Measurements from ENCODE around the gene NMRK2. TPM values are rescaled to one million over a fixed set of nuclear protein-coding genes. Genes with fewer than 3 reads are reported as not detected.

The NMRK2 gene
- total RNA-seq, 1 donor, result not detected

DNA sequence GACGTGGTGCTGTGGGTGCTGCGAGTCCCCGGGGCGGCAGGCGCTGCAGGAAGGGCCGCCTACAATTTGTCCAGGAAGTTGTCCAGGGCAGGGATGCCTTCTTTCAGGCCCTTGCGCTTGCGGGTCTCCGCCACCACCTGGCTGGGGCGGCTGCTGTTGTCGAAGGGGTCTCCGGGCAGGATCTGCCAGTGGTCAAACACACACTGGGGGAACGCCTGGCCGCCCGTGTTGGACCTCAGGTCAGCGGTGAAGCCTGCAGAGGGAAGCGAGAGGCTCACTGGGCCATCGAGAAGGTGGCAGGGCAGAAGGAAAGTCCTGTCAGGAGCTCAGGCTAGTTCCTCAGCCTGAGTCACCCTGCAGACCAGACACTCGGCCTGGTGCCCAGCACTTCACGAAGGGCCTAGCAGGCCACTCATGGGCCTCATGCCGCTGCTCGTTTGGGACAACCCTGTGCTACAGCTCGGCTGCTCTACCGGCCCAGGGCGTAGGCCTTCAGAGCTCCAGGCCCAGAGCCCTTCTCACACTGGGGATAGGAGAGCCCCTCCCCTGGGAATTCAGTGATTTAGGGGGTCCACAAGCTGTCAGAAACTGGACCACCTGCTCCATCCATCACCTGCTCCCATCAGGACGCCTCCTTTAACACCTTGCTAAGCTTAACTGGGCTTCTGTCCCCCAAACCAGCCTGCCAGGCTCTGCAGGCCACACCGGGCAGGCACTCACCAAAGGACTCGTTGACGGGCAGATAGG lies 43.8 kb downstream of the NMRK2 start:
- H3K4me3 ChIP-seq (ENCODE audit: low read depth, low read length), result no peak overlapping the region
- DNase-seq (ENCODE audit: low read depth), result no peak
- TF ChIP-seq, protein P1, sequence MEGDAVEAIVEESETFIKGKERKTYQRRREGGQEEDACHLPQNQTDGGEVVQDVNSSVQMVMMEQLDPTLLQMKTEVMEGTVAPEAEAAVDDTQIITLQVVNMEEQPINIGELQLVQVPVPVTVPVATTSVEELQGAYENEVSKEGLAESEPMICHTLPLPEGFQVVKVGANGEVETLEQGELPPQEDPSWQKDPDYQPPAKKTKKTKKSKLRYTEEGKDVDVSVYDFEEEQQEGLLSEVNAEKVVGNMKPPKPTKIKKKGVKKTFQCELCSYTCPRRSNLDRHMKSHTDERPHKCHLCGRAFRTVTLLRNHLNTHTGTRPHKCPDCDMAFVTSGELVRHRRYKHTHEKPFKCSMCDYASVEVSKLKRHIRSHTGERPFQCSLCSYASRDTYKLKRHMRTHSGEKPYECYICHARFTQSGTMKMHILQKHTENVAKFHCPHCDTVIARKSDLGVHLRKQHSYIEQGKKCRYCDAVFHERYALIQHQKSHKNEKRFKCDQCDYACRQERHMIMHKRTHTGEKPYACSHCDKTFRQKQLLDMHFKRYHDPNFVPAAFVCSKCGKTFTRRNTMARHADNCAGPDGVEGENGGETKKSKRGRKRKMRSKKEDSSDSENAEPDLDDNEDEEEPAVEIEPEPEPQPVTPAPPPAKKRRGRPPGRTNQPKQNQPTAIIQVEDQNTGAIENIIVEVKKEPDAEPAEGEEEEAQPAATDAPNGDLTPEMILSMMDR (IDR thresholded peaks at IDR 0.05; ENCODE audit: insufficient read depth, low read depth, low read length), result no peak

- TF ChIP-seq, protein P1 (IDR thresholded peaks at IDR 0.05; ENCODE audit: insufficient read depth, low read depth, low read length), result no peak
- no peak overlapping the region for H3K4me3 ChIP-seq (ENCODE audit: low read depth, low read length)
- no peak for DNase-seq (ENCODE audit: low read depth)
These were observed 44.6 kb downstream of the NMRK2 start for GRCh38 chr19:3977242-3978143.

GRCh38 chr19:3978145-3978544 lies 45.3 kb downstream of the NMRK2 start:
- no peak for DNase-seq (ENCODE audit: low read depth)
- TF ChIP-seq, protein P1 (IDR thresholded peaks at IDR 0.05; ENCODE audit: insufficient read depth, low read depth, low read length), result no peak
- H3K4me3 ChIP-seq (ENCODE audit: low read depth, low read length), result no peak overlapping the region

- TF ChIP-seq, protein P1 (IDR thresholded peaks at IDR 0.05; ENCODE audit: insufficient read depth, low read depth, low read length), result no peak
- no peak for DNase-seq (ENCODE audit: low read depth)
- H3K4me3 ChIP-seq (ENCODE audit: low read depth, low read length), result no peak overlapping the region
These were observed 46.4 kb downstream of the NMRK2 start for GRCh38 chr19:3979289-3979673.

- DNase-seq (ENCODE audit: low read depth), result no peak
- TF ChIP-seq, protein P1 (IDR thresholded peaks at IDR 0.05; ENCODE audit: insufficient read depth, low read depth, low read length), result no peak
- no peak overlapping the region for H3K4me3 ChIP-seq (ENCODE audit: low read depth, low read length)
These were observed 46.9 kb downstream of the NMRK2 start for GRCh38 chr19:3979674-3980352.

DNA sequence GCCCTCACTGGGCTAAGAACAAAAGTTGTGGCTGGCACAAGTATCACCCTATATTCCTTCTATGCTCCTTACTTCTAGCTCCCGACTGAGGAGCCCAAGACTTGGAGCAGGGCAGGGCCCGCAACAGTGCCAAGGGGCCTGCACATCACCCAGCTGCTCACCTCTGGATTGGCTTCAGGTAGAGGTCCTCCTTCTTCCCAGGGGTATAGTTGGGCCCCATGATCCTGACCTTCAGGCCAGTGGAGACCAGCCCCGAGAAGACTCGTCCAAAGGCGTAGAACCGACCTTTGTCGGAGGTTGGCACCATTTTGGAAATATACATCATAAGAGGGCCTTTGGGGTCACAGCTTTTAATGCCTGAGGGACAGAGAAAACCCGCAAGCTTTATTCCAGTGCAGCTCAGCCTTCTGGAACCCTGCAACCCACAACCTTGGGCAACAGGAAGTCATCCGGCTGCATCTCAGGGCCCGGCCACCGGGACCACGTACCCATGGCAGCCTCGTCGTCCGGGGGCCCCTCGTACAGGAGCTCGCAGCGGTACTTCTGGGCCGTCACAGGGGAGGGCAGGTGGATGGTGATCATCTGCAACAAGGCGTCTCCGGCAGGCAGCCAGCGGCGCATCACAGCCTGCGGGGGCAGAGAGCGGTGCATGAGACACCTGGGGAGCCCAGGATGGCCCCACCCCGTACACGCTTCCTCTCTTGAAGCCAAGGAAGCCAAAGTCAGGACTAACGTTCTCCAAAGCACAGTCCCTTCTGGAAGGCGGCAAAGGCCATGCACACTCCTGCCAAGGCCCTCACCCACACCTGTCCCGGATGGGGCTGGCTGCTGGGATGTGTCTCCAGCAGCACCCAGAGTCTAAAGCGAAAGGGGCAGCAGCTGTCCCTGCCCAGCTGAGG lies 47.7 kb downstream of the NMRK2 start:
- TF ChIP-seq, protein P1 (IDR thresholded peaks at IDR 0.05; ENCODE audit: insufficient read depth, low read depth, low read length), result no peak
- H3K4me3 ChIP-seq (ENCODE audit: low read depth, low read length), result no peak overlapping the region
- DNase-seq (ENCODE audit: low read depth), result no peak
